H9 (cell line): ENCODE results near the gene MICOS13. TPM values are rescaled to one million over a fixed set of nuclear protein-coding genes. Genes with fewer than 3 reads are reported as not detected.
A peak's percentile ranks its signal among the peaks of the same experiment; 100 is the strongest.

Source experiments
- DNase-seq: peaks from one replicate; pipeline ENCODE4 v3.0.0-alpha.2; 2017
- H2AFZ ChIP-seq: one replicate; pipeline ENCODE4 v1.6.1; 2013; ENCODE audit warnings: mild to moderate bottlenecking, low read length, control low read depth, moderate library complexity
- H2AK5ac ChIP-seq: 2 replicates; pipeline ENCODE4 v1.6.1; 2013; ENCODE audit warnings: low read length, control low read depth, mixed read lengths; ENCODE audit not compliant: insufficient read length
- H2BK120ac ChIP-seq: one replicate; pipeline ENCODE4 v1.6.1; 2013; ENCODE audit warnings: low read depth, mild to moderate bottlenecking, low read length, control low read depth, inconsistent platforms; ENCODE audit not compliant: poor library complexity, severe bottlenecking
- H2BK12ac ChIP-seq: 2 replicates; pipeline ENCODE4 v1.6.1; 2013; ENCODE audit warnings: low read length, control low read depth, mixed read lengths, low read depth; ENCODE audit not compliant: insufficient read length
- H2BK15ac ChIP-seq: 2 replicates; pipeline ENCODE4 v1.6.1; 2013; ENCODE audit warnings: low read depth, low read length, control low read depth
- H2BK20ac ChIP-seq: one replicate; pipeline ENCODE4 v1.6.1; 2013; ENCODE audit warnings: low read depth, mild to moderate bottlenecking, low read length, control low read depth, inconsistent platforms; ENCODE audit not compliant: poor library complexity, severe bottlenecking
- H2BK5ac ChIP-seq: 2 replicates; pipeline ENCODE4 v1.6.1; 2013; ENCODE audit warnings: low read length, control low read depth, mixed read lengths; ENCODE audit not compliant: insufficient read length
- H3K14ac ChIP-seq: 2 replicates; pipeline ENCODE4 v1.6.1; 2013; ENCODE audit warnings: low read length, control low read depth; ENCODE audit not compliant: insufficient read depth
- H3K18ac ChIP-seq: 2 replicates; pipeline ENCODE4 v1.6.1; 2013; ENCODE audit warnings: low read depth, mild to moderate bottlenecking, mixed read lengths, low read length, control low read depth; ENCODE audit not compliant: insufficient read length
- H3K23ac ChIP-seq: 2 replicates; pipeline ENCODE4 v1.6.1; 2013; ENCODE audit warnings: low read length, control low read depth, mixed read lengths, low read depth; ENCODE audit not compliant: insufficient read length
- H3K23me2 ChIP-seq: 2 replicates; pipeline ENCODE4 v1.6.1; 2013; ENCODE audit warnings: low read depth, mild to moderate bottlenecking, mixed read lengths, low read length, control low read depth; ENCODE audit not compliant: insufficient read length, poor library complexity, severe bottlenecking
- H3K27ac ChIP-seq: 2 replicates; pipeline ENCODE4 v1.5.1; 2013; ENCODE audit warnings: low read length, control low read depth, mixed read lengths, low read depth; ENCODE audit not compliant: insufficient read length
- H3K27me3 ChIP-seq: 2 replicates; pipeline ENCODE4 v1.6.1; 2013; ENCODE audit warnings: low read length, control low read depth, inconsistent platforms; ENCODE audit not compliant: insufficient read depth
- H3K4ac ChIP-seq: 2 replicates; pipeline ENCODE4 v1.6.1; 2013; ENCODE audit warnings: low read depth, mild to moderate bottlenecking, control low read depth, inconsistent platforms, low read length, moderate library complexity
- H3K4me1 ChIP-seq: 2 replicates; pipeline ENCODE4 v1.6.1; 2013; ENCODE audit warnings: low read length, control low read depth, inconsistent platforms; ENCODE audit not compliant: insufficient read depth
- H3K4me2 ChIP-seq: 2 replicates; pipeline ENCODE4 v1.6.1; 2013; ENCODE audit warnings: low read length, control low read depth, mixed read lengths; ENCODE audit not compliant: insufficient read length, insufficient read depth
- H3K56ac ChIP-seq: 2 replicates; pipeline ENCODE4 v1.6.1; 2013; ENCODE audit warnings: low read depth, mild to moderate bottlenecking, mixed read lengths, low read length, control low read depth; ENCODE audit not compliant: insufficient read length
- H3K79me1 ChIP-seq: 2 replicates; pipeline ENCODE4 v1.6.1; 2013; ENCODE audit warnings: low read depth, mild to moderate bottlenecking, moderate library complexity, low read length, control low read depth, inconsistent platforms; ENCODE audit not compliant: insufficient read depth, poor library complexity, severe bottlenecking
- H3K79me2 ChIP-seq: 2 replicates; pipeline ENCODE4 v1.6.1; 2013; ENCODE audit warnings: low read length, control low read depth, inconsistent platforms; ENCODE audit not compliant: insufficient read depth
- H3K9ac ChIP-seq: 2 replicates; pipeline ENCODE4 v1.6.1; 2013; ENCODE audit warnings: low read length, control low read depth, mixed read lengths; ENCODE audit not compliant: insufficient read length; ENCODE audit errors: extremely low read depth
- H3K9me3 ChIP-seq: one replicate; pipeline ENCODE4 v1.6.1; 2013; ENCODE audit warnings: low read depth, low read length, inconsistent platforms; ENCODE audit not compliant: control insufficient read depth
- H3T11ph ChIP-seq: one replicate; pipeline ENCODE4 v1.6.1; 2013; ENCODE audit warnings: mild to moderate bottlenecking, low read length, control low read depth, inconsistent platforms
- H4K20me1 ChIP-seq: one replicate; pipeline ENCODE4 v1.6.1; 2013; ENCODE audit not compliant: control insufficient read depth, insufficient read length, insufficient read depth
- H4K5ac ChIP-seq: 2 replicates; pipeline ENCODE4 v1.6.1; 2013; ENCODE audit warnings: low read depth, mild to moderate bottlenecking, mixed read lengths, low read length, control low read depth; ENCODE audit not compliant: insufficient read length
- H4K8ac ChIP-seq: replicated peaks from 2 replicates; pipeline ENCODE4 v1.6.1; 2013; ENCODE audit warnings: low read length, control low read depth, mixed read lengths, low read depth; ENCODE audit not compliant: insufficient read length
- H4K91ac ChIP-seq: 2 replicates; pipeline ENCODE4 v1.6.1; 2013; ENCODE audit warnings: low read depth, mild to moderate bottlenecking, moderate library complexity, mixed read lengths, low read length, control low read depth; ENCODE audit not compliant: insufficient read length
- H3K27ac Mint-ChIP-seq, 3 experiments: 2 replicates in 2 of 3; 3 replicates in 1 of 3; pipeline ENCODE4 v1.8.0; 2020 to 2021; ENCODE audit warnings: mixed read lengths in 3 of 3, mild to moderate bottlenecking in 1 of 3, moderate library complexity in 1 of 3
- H3K27me3 Mint-ChIP-seq: 2 replicates; pipeline ENCODE4 v1.8.0; 2021; ENCODE audit warnings: low read depth, mild to moderate bottlenecking, moderate library complexity, mixed read lengths
- H3K36me3 Mint-ChIP-seq, 3 experiments: 2 replicates in 2 of 3; 3 replicates in 1 of 3; pipeline ENCODE4 v1.8.0; 2020 to 2021; ENCODE audit warnings: low read depth in 3 of 3, mixed read lengths in 3 of 3; ENCODE audit not compliant: insufficient read depth in 1 of 3
- H3K4me1 Mint-ChIP-seq, 2 experiments: 2 replicates each; pipeline ENCODE4 v1.8.0; 2020; ENCODE audit warnings: mixed read lengths in 2 of 2
- H3K4me3 Mint-ChIP-seq, 2 experiments: 2 replicates in 1 of 2; 3 replicates in 1 of 2; pipeline ENCODE4 v1.8.0; 2020 to 2021; ENCODE audit warnings: mild to moderate bottlenecking in 2 of 2, mixed read lengths in 2 of 2, moderate library complexity in 1 of 2
- H3K9me3 Mint-ChIP-seq, 2 experiments: 2 replicates in 1 of 2; 3 replicates in 1 of 2; pipeline ENCODE4 v1.8.0; 2020; ENCODE audit warnings: mild to moderate bottlenecking in 2 of 2, mixed read lengths in 2 of 2, moderate library complexity in 1 of 2
- CTCF ChIP-seq: fragments of 200-600 bp; sonication (generic); conservative IDR thresholded peaks from 3 replicates; pipeline ENCODE4 v1.8.0; 2021; ENCODE audit warnings: antibody characterized with exemption, mild to moderate bottlenecking
- WGBS: extraction: QIAGEN DNeasy Blood & Tissue Kit; methylation state at CpG from one replicate; pipeline ENCODE4 v1.1.7; 2013; ENCODE audit warnings: missing lambda C conversion rate, low lambda C conversion rate, mixed read lengths; ENCODE audit not compliant: insufficient read length; ENCODE audit errors: extremely low coverage; 5-methylcytosine and 5-hydroxymethylcytosine counted together
- total RNA-seq: library from RNA; stranded (reverse); gene quantifications from 2 replicates; pipeline ENCODE4 v1.2.1, GENCODE V29; 2021

Gene MICOS13
- total RNA-seq, 1 experiment from 2014 or later: 23.8 TPM

GRCh38 chr19:5691822-5692722 lies 11.8 kb upstream of the MICOS13 start:
- H3K4ac ChIP-seq: no peak overlapping the region
- H3T11ph ChIP-seq: no peak overlapping the region
- H3K9me3 Mint-ChIP-seq: peaks cover 5 to 6% of the 10 kb centered on the region in 2 experiments; a peak in 2 of 5 replicates
- H4K91ac ChIP-seq: no peak overlapping the region
- H2AK5ac ChIP-seq: no peak overlapping the region
- H3K9me3 ChIP-seq: no peaks in the 10 kb centered on the region
- no peak overlapping the region for H2BK5ac ChIP-seq
- no peak overlapping the region for H3K56ac ChIP-seq
- H3K79me1 ChIP-seq: no peaks in the 10 kb centered on the region
- no peak for TF ChIP-seq CTCF
- H2BK20ac ChIP-seq: no peak overlapping the region
- H4K8ac ChIP-seq: no peak overlapping the region
- DNase-seq: peak; percentile 42
- peaks cover 4 to 9% of the 10 kb centered on the region in 2 experiments for H3K4me1 Mint-ChIP-seq
- H2AFZ ChIP-seq: no peak overlapping the region
- H3K9ac ChIP-seq: no peak overlapping the region
- H3K27ac ChIP-seq: no peak overlapping the region
- H2BK120ac ChIP-seq: no peak overlapping the region
- H3K4me1 ChIP-seq: no peaks in the 10 kb centered on the region
- peaks cover 10% of the 10 kb centered on the region for H3K27me3 Mint-ChIP-seq
- peaks cover 5% of the 10 kb centered on the region for H3K23me2 ChIP-seq
- H3K36me3 Mint-ChIP-seq: peaks cover 35 to 59% (median 47%) of the 10 kb centered on the region in 3 experiments
- H3K4me3 Mint-ChIP-seq: peak overlapping the region; percentile 98 to 100
- H4K20me1 ChIP-seq: no peaks in the 10 kb centered on the region
- peak overlapping the region; percentile 54 for H3K4me2 ChIP-seq
- no peak overlapping the region for H2BK12ac ChIP-seq
- peaks cover 14% of the 10 kb centered on the region; the same call in 1 of the 2 replicates for H3K79me2 ChIP-seq
- no peak overlapping the region for H4K5ac ChIP-seq
- H3K23ac ChIP-seq: no peak overlapping the region
- H3K27ac Mint-ChIP-seq: peak overlapping the region; percentile 70 to 93 (median 76); a peak in 6 of 7 replicates
- H3K18ac ChIP-seq: no peak overlapping the region
- H2BK15ac ChIP-seq: no peak overlapping the region
- H3K27me3 ChIP-seq: no peaks in the 10 kb centered on the region
- WGBS: no CpG with 5 or more reads among the region's 42 CpGs
- no peak overlapping the region for H3K14ac ChIP-seq
